ACHN (cell line): Measurements from ENCODE around the gene WNT7B.

ENCODE experiments used
- DNase-seq: peaks from one replicate; pipeline ENCODE4 v3.0.0-alpha.2; 2015
- in situ Hi-C: cut with HindIII; loops from 2 replicates; pipeline ENCODE4 v1.10.0; 2017; ENCODE audit warnings: low sequenced_read_pairs, low pct_ligation_motif_present, low pct_unique_long_range_greater_than_20kb

Gene WNT7B

GRCh38 chr22:45999379-45999971, 22.5 kb upstream of the WNT7B start:
- DNase-seq, result no peak

GRCh38 chr22:45998638-45999378, 21.8 kb upstream of the WNT7B start:
- in situ Hi-C loops, result no loop called here
- DNase-seq, result no peak

More at GRCh38 chr22:45999379-45999971, 22.5 kb upstream of the WNT7B start:
- in situ Hi-C loops, result no loop called here

GRCh38 chr22:45997777-45998637, 21.0 kb upstream of the WNT7B start:
- DNase-seq, result no peak
- in situ Hi-C loops, result no loop called here

GRCh38 chr22:45997077-45997776, 20.3 kb upstream of the WNT7B start:
- no peak for DNase-seq
- in situ Hi-C loops, result no loop called here

GRCh38 chr22:45996241-45997076, 19.5 kb upstream of the WNT7B start:
- in situ Hi-C loops, result no loop called here
- DNase-seq, result peak; percentile 72

GRCh38 chr22:45995405-45996101, 18.6 kb upstream of the WNT7B start:
- in situ Hi-C loops, result no loop called here
- DNase-seq, result no peak

- in situ Hi-C loops, result no loop called here
- peak; percentile 58 for DNase-seq
Measured at GRCh38 chr22:45994491-45995404, 17.8 kb upstream of the WNT7B start.

- no peak for DNase-seq
- in situ Hi-C loops, result no loop called here
Measured at GRCh38 chr22:45993841-45994240, 16.9 kb upstream of the WNT7B start.

GRCh38 chr22:45993143-45993692, 16.3 kb upstream of the WNT7B start:
- DNase-seq, result no peak
- in situ Hi-C loops, result no loop called here

GRCh38 chr22:45992737-45993136, 15.8 kb upstream of the WNT7B start:
- in situ Hi-C loops, result no loop called here
- DNase-seq, result no peak

- in situ Hi-C loops, result no loop called here
- no peak for DNase-seq
Measured at GRCh38 chr22:45991098-45991497, 14.1 kb upstream of the WNT7B start.

GRCh38 chr22:45987136-45987861, 10.3 kb upstream of the WNT7B start:
- no peak for DNase-seq
- in situ Hi-C loops, result no loop called here

- in situ Hi-C loops, result no loop called here
- no peak for DNase-seq
Measured at GRCh38 chr22:45984316-45984916, 7.5 kb upstream of the WNT7B start.

- DNase-seq, result no peak
- in situ Hi-C loops, result no loop called here
Measured at GRCh38 chr22:45983797-45984196, 6.8 kb upstream of the WNT7B start.

- in situ Hi-C loops, result no loop called here
- no peak for DNase-seq
Measured at GRCh38 chr22:45980761-45981160, 3.8 kb upstream of the WNT7B start.

- no peak for DNase-seq
- in situ Hi-C loops, result no loop called here
Measured at GRCh38 chr22:45980268-45980570, 3.3 kb upstream of the WNT7B start.
